NCI-H510A (cell line): Measurements from ENCODE around the gene LILRA2.
"Not testable (repeated sequence)": the region's sequence is repeated elsewhere in the genome, so short reads cannot be mapped to it uniquely, and the experiment has no call there.

ENCODE experiments used
- DNase-seq: peaks from one replicate; lab custom pipeline; 2025; lab: John Stamatoyannopoulos, UW

LILRA2 gene

GRCh38 chr19:54571715-54572615 lies 1.6 kb upstream of the LILRA2 start:
- not testable (repeated sequence) for DNase-seq

GRCh38 chr19:54572696-54573311 lies 786 bp upstream of the LILRA2 start:
- DNase-seq = no peak

GRCh38 chr19:54574051-54574450 lies 461 bp downstream of the LILRA2 start:
- DNase-seq = no peak

- DNase-seq = no peak
These were observed 1.0 kb downstream of the LILRA2 start for GRCh38 chr19:54574527-54575056.

DNA sequence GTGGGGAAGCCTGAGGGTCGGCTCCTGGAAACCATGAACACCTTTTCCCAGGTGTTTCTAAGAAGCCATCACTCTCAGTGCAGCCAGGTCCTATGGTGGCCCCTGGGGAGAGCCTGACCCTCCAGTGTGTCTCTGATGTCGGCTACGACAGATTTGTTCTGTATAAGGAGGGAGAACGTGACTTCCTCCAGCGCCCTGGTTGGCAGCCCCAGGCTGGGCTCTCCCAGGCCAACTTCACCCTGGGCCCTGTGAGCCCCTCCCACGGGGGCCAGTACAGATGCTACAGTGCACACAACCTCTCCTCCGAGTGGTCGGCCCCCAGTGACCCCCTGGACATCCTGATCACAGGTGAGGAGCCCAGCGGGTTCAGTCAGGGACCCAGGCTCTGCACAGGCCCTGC lies 1.6 kb downstream of the LILRA2 start:
- DNase-seq = not testable (repeated sequence)

GRCh38 chr19:54576411-54576976 lies 2.9 kb downstream of the LILRA2 start:
- DNase-seq = no peak

DNA sequence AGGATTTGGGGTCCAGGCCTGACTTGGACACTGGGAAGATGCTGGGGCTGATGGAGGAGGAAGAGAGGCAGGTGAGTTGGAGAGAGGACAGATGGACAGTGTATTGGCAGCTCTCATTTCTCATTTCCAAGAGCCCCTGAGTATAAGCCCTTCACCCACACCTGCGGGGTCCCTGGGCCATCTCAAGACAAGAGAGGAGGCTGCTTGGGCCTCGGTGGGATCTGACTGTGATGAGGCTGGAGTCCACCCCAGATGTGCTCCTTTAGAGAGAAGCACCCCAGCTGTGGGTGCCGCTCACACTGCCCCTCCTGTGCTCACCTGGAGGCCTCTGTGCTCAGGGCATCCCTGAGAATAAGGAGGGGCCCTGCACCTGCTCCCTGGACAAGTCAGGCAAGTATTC lies 3.7 kb downstream of the LILRA2 start:
- DNase-seq = no peak

DNA sequence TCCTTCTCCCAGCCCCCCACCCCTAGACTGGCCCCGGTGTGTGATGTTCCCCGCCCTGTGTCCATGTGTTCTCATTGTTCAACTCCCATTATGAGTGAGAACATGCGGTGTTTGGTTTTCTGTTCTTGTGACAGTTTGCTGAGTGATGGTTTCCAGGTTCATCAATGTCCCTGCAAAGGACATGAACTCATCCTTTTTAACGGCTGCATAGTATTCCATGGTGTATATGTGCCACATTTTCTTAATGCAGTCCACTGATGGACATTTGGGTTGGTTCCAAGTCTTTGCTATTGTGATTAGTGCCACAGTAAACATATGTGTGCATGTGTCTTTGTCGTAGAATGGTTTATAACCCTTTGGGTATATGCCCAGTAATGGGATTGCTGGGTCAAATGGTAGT lies 4.7 kb downstream of the LILRA2 start:
- not testable (repeated sequence) for DNase-seq

DNA sequence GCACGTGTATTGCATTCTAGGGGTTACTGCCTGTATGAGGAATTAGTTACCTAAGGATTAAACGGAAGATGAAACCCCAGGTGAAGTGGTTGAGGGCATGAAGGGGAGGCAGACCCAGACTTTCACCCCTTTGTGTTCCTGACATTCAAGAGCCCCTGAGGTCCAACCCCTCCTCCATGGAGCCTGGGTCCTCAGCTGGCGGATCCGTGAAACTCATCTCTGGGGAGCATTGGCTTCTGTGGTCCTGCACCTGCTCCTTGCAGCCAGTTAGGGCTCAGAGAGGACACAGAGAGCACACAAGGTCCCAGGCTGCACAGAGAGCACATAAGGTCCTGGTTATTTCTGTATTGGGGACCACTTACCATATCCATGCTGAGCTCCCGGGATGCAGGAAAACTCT lies 12.8 kb downstream of the LILRA2 start:
- DNase-seq = no peak

DNA sequence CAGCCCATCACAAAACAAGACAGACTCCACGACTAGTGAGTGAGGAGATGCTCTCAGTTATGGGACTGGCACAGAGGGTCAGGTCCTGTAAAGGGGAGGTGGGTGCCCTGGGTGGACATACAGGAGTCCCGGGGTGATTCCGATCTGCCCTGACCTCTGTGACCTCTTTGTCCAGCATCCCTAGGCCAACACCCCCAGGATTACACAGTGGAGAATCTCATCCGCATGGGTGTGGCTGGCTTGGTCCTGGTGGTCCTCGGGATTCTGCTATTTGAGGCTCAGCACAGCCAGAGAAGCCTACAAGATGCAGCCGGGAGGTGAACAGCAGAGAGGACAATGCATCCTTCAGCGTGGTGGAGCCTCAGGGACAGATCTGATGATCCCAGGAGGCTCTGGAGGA lies 13.4 kb downstream of the LILRA2 start:
- no peak for DNase-seq

DNA sequence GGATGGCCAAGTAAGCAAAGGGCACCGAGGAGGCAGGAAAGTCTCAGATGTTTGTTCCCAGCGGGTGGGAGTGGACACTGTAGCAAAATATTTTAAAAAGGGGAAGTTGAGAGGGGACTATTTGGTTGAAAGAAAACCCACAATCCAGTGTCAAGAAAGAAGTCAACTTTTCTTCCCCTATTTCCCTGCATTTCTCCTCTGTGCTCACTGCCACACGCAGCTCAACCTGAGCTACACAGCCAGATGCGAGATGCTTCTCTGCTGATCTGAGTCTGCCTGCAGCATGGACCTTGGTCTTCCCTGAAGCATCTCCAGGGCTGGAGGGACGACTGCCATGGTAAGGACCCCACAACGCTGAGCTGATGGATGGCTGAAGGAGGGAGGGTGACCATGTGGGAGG lies 19.9 kb downstream of the LILRA2 start, which contains the start of gene LILRA1:
TSS of gene LILRA1 (plus strand) at position 188 of the 400 bp plus-strand sequence. CDS start 613 bp downstream, outside the sequence.
- not testable (repeated sequence) for DNase-seq

DNA sequence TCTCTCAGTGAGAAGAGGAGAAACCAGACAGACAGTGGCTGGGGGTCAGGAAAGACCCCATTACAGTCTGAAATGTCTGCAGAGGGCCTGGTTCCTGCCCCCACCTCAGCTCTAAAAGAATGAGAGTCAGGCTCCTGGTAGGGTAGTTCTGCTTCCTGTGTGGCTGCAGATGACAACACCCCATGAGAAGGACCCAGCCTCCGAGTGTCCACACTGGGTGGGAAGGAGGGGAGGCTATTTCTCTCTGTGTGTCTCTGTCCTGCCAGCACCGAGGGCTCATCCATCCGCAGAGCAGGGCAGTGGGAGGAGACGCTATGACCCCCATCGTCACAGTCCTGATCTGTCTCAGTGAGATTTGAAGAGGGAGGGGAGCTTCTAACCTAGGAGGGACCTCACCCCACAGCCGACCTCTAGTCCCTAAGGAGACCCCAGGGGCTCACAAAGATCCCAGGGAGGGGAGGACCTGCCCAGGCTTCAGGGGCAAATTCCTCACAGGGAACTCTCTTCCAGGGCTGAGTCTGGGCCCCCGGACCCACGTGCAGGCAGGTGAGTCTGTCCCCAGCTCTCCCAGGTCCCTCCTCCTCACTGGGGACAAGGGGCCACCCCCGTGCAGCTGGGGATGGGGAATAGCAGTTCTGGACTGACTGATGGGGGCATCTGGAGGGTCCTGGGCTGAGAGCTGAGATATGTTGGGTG lies 20.5 kb downstream of the LILRA2 start:
- DNase-seq = not testable (repeated sequence)

- no peak for DNase-seq
These were observed 21.1 kb downstream of the LILRA2 start for GRCh38 chr19:54594737-54595136.

- not testable (repeated sequence) for DNase-seq
These were observed 22.3 kb downstream of the LILRA2 start for GRCh38 chr19:54595680-54596436.

DNA sequence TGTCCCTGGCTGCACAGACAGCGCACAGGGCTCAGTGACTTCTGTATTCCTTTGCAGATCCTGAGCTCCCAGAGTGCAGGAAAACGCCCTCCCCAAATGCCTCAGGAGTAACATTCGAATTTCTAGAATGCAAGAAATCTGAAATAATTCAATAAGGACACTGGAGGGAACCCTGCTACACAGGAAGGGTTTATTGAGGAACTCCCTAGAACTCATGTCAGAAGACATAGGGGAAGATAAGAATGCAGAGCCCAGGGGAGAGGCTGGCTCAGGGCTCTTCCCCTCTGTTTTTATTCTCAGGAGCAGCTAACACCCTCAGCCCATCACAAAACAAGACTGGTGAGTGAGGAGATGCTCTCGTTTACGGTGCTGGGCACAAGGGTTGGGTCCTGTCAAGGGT lies 26.6 kb downstream of the LILRA2 start:
- no peak for DNase-seq

DNA sequence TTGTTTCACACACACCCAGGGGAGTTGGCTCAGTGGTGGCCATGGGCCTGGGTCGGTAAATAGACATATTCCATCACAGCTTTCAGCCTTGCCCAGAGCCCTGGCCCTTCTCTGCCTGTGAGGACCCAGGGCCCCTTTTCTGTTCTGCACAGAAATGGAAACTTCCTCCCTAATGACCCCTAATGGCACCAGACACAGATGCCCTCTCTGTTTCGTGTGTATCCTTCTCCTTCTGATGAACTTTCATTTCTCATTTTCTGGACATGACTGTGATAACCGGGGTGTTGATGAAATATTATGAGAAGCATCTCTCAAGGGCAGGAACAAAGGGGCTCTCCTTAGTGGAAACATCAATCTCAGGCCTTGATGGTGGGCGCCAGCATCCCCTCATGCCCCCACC lies 32.6 kb downstream of the LILRA2 start:
- no peak for DNase-seq

DNA sequence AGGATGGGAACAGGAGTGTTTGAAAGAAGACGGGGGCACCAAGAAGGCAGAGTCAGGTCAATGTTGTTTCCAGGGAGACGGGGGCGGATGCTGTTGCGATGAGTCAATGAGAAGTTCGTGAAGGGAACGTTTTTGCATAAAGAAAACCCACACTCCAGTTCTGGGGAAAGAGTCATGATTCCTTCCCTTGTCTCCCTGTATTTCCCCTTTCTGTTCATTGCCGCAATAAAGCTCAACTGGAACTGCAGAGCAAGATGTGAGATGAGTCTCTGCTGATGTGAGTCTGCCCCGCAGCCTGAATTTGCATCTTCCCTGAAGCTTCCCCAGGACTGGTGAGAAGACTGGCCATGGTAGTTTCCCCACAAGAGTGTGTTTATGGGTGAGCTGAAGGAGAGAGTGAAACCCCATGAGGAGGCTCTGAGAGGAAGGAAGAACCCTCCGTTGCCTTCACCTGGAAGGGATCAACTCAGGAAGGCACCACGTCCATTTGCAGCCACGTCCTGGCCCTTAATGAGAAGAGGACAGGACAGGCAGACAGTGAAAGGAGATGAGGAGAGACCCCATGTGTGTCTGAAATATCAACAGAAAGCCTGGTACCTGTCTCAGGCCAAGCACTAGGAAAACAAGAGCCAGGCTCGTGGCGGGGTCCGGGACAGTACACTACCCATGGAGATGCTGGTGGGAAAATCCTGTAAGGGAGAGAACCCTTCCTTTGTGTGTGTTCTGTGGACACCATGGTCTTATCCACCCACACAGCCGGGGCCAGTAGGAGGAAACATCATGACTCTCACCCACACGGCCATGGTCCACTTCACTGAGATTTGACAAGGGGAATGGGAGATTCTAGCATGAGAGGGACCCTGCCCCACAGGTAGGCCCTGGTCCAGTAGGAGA lies 33.5 kb downstream of the LILRA2 start:
- DNase-seq = no peak

DNA sequence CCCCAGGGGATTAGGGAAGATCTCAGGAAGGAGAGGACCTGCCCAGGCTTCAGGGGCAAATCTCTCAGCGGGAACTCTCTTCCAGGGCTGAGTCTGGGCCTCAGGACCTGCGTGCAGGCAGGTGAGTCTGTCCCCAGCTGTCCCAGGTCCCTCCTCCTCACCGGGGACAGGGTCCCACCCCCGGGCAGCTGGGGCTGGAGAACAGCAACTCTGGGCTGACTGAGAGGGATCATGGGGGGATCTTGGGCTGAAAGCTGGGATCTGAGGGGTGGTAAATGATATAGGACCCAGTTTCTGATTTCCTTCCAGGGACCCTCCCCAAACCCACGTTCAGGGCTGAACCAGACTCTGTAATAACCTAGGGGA lies 34.2 kb downstream of the LILRA2 start:
- no peak for DNase-seq

- DNase-seq = no peak
These were observed 34.6 kb downstream of the LILRA2 start for GRCh38 chr19:54608205-54608604.

GRCh38 chr19:54608792-54609191 lies 35.2 kb downstream of the LILRA2 start:
- no peak for DNase-seq
